Testis (tissue), 5 donors: ENCODE measurements around the gene UGT2B28. TPM values are rescaled to one million over a fixed set of nuclear protein-coding genes. Genes with fewer than 3 reads are reported as not detected.
"Not testable (repeated sequence)": the region's sequence is repeated elsewhere in the genome, so short reads cannot be mapped to it uniquely, and the experiment has no call there.

Experiments used
- DNase-seq: peaks from one replicate; pipeline ENCODE4 v3.0.0-alpha.2; 2019
- H3K27ac ChIP-seq, 2 donors: fragments of 200-600 bp; sonication (generic); one replicate each; pipeline ENCODE4 v1.5.1; 2019
- H3K27me3 ChIP-seq: fragments of 200-600 bp; sonication (generic); one replicate; pipeline ENCODE4 v1.5.1; 2019
- H3K36me3 ChIP-seq: fragments of 200-600 bp; sonication (generic); one replicate; pipeline ENCODE4 v1.5.1; 2017; ENCODE audit warnings: low read depth; ENCODE audit errors: missing control alignments
- H3K4me1 ChIP-seq: fragments of 200-600 bp; sonication (generic); one replicate; pipeline ENCODE4 v1.5.1; 2019
- H3K4me3 ChIP-seq, 2 donors: fragments of 200-600 bp; sonication (generic); one replicate each; pipeline ENCODE4 v1.5.1; 2017 to 2019
- H3K9me3 ChIP-seq: fragments of 200-600 bp; sonication (generic); one replicate; pipeline ENCODE4 v1.5.1; 2017
- CTCF ChIP-seq, 3 experiments: fragments of 450-650 bp in 2 of 3; fragments of 200-600 bp in 1 of 3; sonication (generic) in 1 of 3; IDR thresholded peaks; one replicate each; pipeline ENCODE4 v1.5.1; 2016 to 2019; ENCODE audit warnings: antibody characterized with exemption in 3 of 3, mild to moderate bottlenecking in 2 of 3, moderate library complexity in 1 of 3
- POLR2A ChIP-seq: fragments of 450-650 bp; IDR thresholded peaks from one replicate; pipeline ENCODE4 v1.6.1; 2017; ENCODE audit warnings: antibody characterized with exemption, mild to moderate bottlenecking, moderate library complexity
- WGBS, 2 donors: methylation state at CpG; one replicate each; pipeline ENCODE4 v1.1.5; 2018; 5-methylcytosine and 5-hydroxymethylcytosine counted together
- intact Hi-C: fragments of 100-400 bp; cut with DNase I; formaldehyde crosslinking; loops from one replicate; pipeline ENCODE4 v1.15.1; 2023; ENCODE audit warnings: low total_unique reads
- long read RNA-seq, 2 donors: transcript quantifications; one replicate each; lab custom pipeline, GENCODE V29; 2026
- polyA plus RNA-seq: library from polyadenylated mRNA; stranded (reverse); fragments of 350-450 nt; fragmentation: Illumina TruSeq; extraction: RNeasy Lipid Tissue Mini Kit (QIAGEN cat#74804); gene quantifications from one replicate; pipeline ENCODE4 v1.2.3, GENCODE V29; 2014; ENCODE audit warnings: low read depth, low replicate concordance; ENCODE audit not compliant: insufficient read depth
- total RNA-seq, 2 donors: library from RNA; depleted of rRNA; stranded (reverse); fragments of >200 nt; gene quantifications; one replicate each; pipeline ENCODE4 v1.2.3, GENCODE V29; 2016

The UGT2B28 gene
- total RNA-seq = not detected
- not detected for polyA plus RNA-seq
- long read RNA-seq, donor 1 = 0 reads
- long read RNA-seq, donor 2 = 0 reads

- H3K36me3 ChIP-seq, H3K27me3 ChIP-seq, intact Hi-C loops, H3K4me3 ChIP-seq, DNase-seq, H3K4me1 ChIP-seq, H3K9me3 ChIP-seq, H3K27ac ChIP-seq: not testable (repeated sequence)
- WGBS, 2 donors = 77 to 81% methylated on average over 4 of the region's 4 CpGs
Observed at GRCh38 chr4:69280081-69280480, at the start of gene UGT2B28. Gene UGT2B28, plus strand, starts transcription at chr4:69280475. Its CDS starts 26 bp downstream, at chr4:69280501.

- intact Hi-C loops = no loop called here
- no peaks in the 10 kb centered on the region for H3K36me3 ChIP-seq
- no peaks in the 10 kb centered on the region for H3K27me3 ChIP-seq
- H3K4me1 ChIP-seq = no peaks in the 10 kb centered on the region
- no peak overlapping the region for H3K27ac ChIP-seq
- no peak overlapping the region for H3K4me3 ChIP-seq
- DNase-seq = no peak
- H3K9me3 ChIP-seq = no peaks in the 10 kb centered on the region
- 84 to 88% methylated on average over 2 of the region's 2 CpGs for whole genome bisulfite sequencing, 2 donors
- TF ChIP-seq CTCF (IDR thresholded peaks at IDR 0.05) (no peak), POLR2A (no peak)
Observed at GRCh38 chr4:69239092-69239491, 41.2 kb upstream of the UGT2B28 start.

DNA sequence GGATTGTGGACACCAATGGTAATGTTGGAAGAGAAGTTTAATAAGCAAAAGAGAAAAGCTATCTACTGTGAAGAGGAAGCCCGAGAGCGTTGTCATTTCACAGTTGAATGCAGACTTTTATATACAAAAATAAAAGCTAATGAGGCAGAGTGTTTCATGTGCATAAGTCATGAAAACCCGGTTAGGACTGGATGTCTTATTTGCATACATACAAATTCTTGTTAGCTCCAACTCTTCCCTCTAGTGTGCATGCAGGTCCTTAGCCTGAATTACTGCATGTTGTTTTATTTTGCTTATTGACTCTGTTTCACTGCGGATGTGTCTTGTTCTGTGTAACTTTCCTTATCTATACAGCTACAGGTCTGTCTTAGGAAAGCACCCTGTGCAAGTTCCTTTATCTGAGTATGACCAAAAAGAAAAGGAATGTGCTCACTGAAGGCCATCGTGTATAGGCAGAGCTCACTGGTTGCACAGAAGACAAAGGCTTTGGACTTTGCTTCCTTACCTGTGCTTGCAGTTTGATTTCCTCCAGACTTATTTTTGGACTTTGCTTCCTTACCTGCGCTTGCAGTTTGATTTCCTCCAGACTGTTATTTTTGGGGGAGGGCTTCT lies 40.6 kb upstream of the UGT2B28 start:
- Histone ChIP-seq H3K27ac (no peak overlapping the region), H3K4me1 (no peaks in the 10 kb centered on the region), H3K36me3 (no peaks in the 10 kb centered on the region), H3K27me3 (no peaks in the 10 kb centered on the region), H3K4me3 (no peak overlapping the region), H3K9me3 (no peaks in the 10 kb centered on the region)
- intact Hi-C loops = no loop called here
- TF ChIP-seq POLR2A = no peak
- no peak for TF ChIP-seq CTCF (IDR thresholded peaks at IDR 0.05)
- no peak for DNase-seq
- 72 to 73% methylated on average over 6 of the region's 6 CpGs for WGBS, 2 donors

- not testable (repeated sequence) for H3K27ac ChIP-seq
Observed at GRCh38 chr4:69240787-69241186, 39.5 kb upstream of the UGT2B28 start.

GRCh38 chr4:69241746-69242145 lies 38.5 kb upstream of the UGT2B28 start:
- H3K27me3 ChIP-seq, H3K4me3 ChIP-seq, H3K9me3 ChIP-seq, DNase-seq, H3K27ac ChIP-seq, H3K36me3 ChIP-seq, intact Hi-C loops, H3K4me1 ChIP-seq: not testable (repeated sequence)
- 88 to 89% methylated on average over 2 of the region's 2 CpGs for WGBS, 2 donors

More at GRCh38 chr4:69240787-69241186, 39.5 kb upstream of the UGT2B28 start:
- H3K36me3 ChIP-seq, H3K27me3 ChIP-seq, H3K4me3 ChIP-seq, intact Hi-C loops, H3K9me3 ChIP-seq, H3K4me1 ChIP-seq, DNase-seq: not testable (repeated sequence)
- 77 to 78% methylated on average over 3 of the region's 3 CpGs for WGBS, 2 donors

- H3K27ac ChIP-seq, H3K27me3 ChIP-seq, DNase-seq, H3K4me1 ChIP-seq, H3K4me3 ChIP-seq, H3K9me3 ChIP-seq, intact Hi-C loops, H3K36me3 ChIP-seq: not testable (repeated sequence)
- 80 to 91% methylated on average over 3 of the region's 3 CpGs for WGBS, 2 donors
Observed at GRCh38 chr4:69242562-69243240, 37.6 kb upstream of the UGT2B28 start.

- DNase-seq, H3K4me3 ChIP-seq, intact Hi-C loops, H3K36me3 ChIP-seq, H3K27ac ChIP-seq, H3K4me1 ChIP-seq, H3K27me3 ChIP-seq, H3K9me3 ChIP-seq: not testable (repeated sequence)
- 80 to 85% methylated on average over 2 of the region's 2 CpGs for WGBS, 2 donors
Observed at GRCh38 chr4:69250884-69251283, 29.4 kb upstream of the UGT2B28 start.

- intact Hi-C loops, H3K4me1 ChIP-seq, H3K4me3 ChIP-seq, DNase-seq, H3K27ac ChIP-seq, H3K36me3 ChIP-seq, H3K27me3 ChIP-seq, H3K9me3 ChIP-seq: not testable (repeated sequence)
- 81 to 92% methylated on average over 3 of the region's 3 CpGs for WGBS, 2 donors
Observed at GRCh38 chr4:69253147-69253772, 27.0 kb upstream of the UGT2B28 start.

GRCh38 chr4:69268612-69269011 lies 11.7 kb upstream of the UGT2B28 start:
- H3K9me3 ChIP-seq, H3K4me3 ChIP-seq, DNase-seq, intact Hi-C loops, H3K27me3 ChIP-seq, H3K27ac ChIP-seq, H3K36me3 ChIP-seq, H3K4me1 ChIP-seq: not testable (repeated sequence)
- whole genome bisulfite sequencing, 2 donors = 80 to 89% methylated on average over 7 of the region's 7 CpGs

- H3K9me3 ChIP-seq, H3K27me3 ChIP-seq, DNase-seq, H3K36me3 ChIP-seq, intact Hi-C loops, H3K27ac ChIP-seq, H3K4me1 ChIP-seq, H3K4me3 ChIP-seq: not testable (repeated sequence)
- 77 to 87% methylated on average over 4 of the region's 4 CpGs for WGBS, 2 donors
Observed at GRCh38 chr4:69296356-69296755, 16.1 kb downstream of the UGT2B28 start.
